IPS-18a (cell line): Measurements from ENCODE around the gene WDR18.

ENCODE experiments used
- H3K27ac ChIP-seq: one replicate; pipeline ENCODE4 v1.5.1; 2013; ENCODE audit warnings: low read length
- H3K27me3 ChIP-seq: one replicate; pipeline ENCODE4 v1.6.1; 2013; ENCODE audit warnings: mild to moderate bottlenecking, low read length; ENCODE audit not compliant: control insufficient read depth, insufficient read depth
- H3K36me3 ChIP-seq: one replicate; pipeline ENCODE4 v1.6.1; 2013; ENCODE audit warnings: low read depth, low read length; ENCODE audit not compliant: control insufficient read depth
- H3K4me1 ChIP-seq: one replicate; pipeline ENCODE4 v1.6.1; 2013; ENCODE audit warnings: low read depth, low read length; ENCODE audit not compliant: control insufficient read depth
- H3K4me3 ChIP-seq: one replicate; pipeline ENCODE4 v1.5.1; 2013; ENCODE audit warnings: low read length
- H3K9ac ChIP-seq: one replicate; pipeline ENCODE4 v1.6.1; 2013; ENCODE audit warnings: mild to moderate bottlenecking, low read length, moderate library complexity
- H3K9me3 ChIP-seq: one replicate; pipeline ENCODE4 v1.6.1; 2013; ENCODE audit warnings: low read depth, low read length; ENCODE audit not compliant: control insufficient read depth

Gene WDR18

GRCh38 chr19:1000095-1000494 lies 15.9 kb downstream of the WDR18 start, which contains the start of gene GRIN3B:
Gene GRIN3B (plus strand): TSS chr19:1000419. CDS start chr19:1000438, 19 bp downstream.
- Histone ChIP-seq H3K4me3 (peak within 1 kb of the TSS; percentile 17), H3K9me3 (no peaks in the 10 kb centered on the region), H3K4me1 (no peaks in the 10 kb centered on the region), H3K9ac (no peak within 1 kb of the TSS), H3K27ac (no peak within 1 kb of the TSS), H3K36me3 (no peaks in the 10 kb centered on the region), H3K27me3 (peaks cover 54% of the 10 kb centered on the region)

GRCh38 chr19:1000591-1001537 lies 16.7 kb downstream of the WDR18 start:
- H3K27ac ChIP-seq, result no peak overlapping the region
- H3K4me3 ChIP-seq, result peak overlapping the region; percentile 17
- no peak overlapping the region for H3K9ac ChIP-seq
- H3K36me3 ChIP-seq, result no peaks in the 10 kb centered on the region
- peaks cover 49% of the 10 kb centered on the region for H3K27me3 ChIP-seq
- no peaks in the 10 kb centered on the region for H3K9me3 ChIP-seq
- H3K4me1 ChIP-seq, result no peaks in the 10 kb centered on the region

GRCh38 chr19:1001538-1002166 lies 17.5 kb downstream of the WDR18 start:
- Histone ChIP-seq H3K27me3 (peaks cover 41% of the 10 kb centered on the region), H3K4me3 (no peak overlapping the region), H3K9me3 (no peaks in the 10 kb centered on the region), H3K36me3 (no peaks in the 10 kb centered on the region), H3K27ac (no peak overlapping the region), H3K9ac (no peak overlapping the region), H3K4me1 (no peaks in the 10 kb centered on the region)

- Histone ChIP-seq H3K27ac (no peak overlapping the region), H3K9ac (no peak overlapping the region), H3K27me3 (peaks cover 32% of the 10 kb centered on the region), H3K4me3 (no peak overlapping the region), H3K36me3 (no peaks in the 10 kb centered on the region), H3K9me3 (no peaks in the 10 kb centered on the region), H3K4me1 (no peaks in the 10 kb centered on the region)
These were observed 18.5 kb downstream of the WDR18 start for GRCh38 chr19:1002600-1002999.

GRCh38 chr19:1003283-1003682 lies 19.1 kb downstream of the WDR18 start:
- Histone ChIP-seq H3K9me3 (no peaks in the 10 kb centered on the region), H3K27ac (no peak overlapping the region), H3K27me3 (peaks cover 25% of the 10 kb centered on the region), H3K36me3 (no peaks in the 10 kb centered on the region), H3K4me1 (no peaks in the 10 kb centered on the region), H3K9ac (no peak overlapping the region), H3K4me3 (no peak overlapping the region)

- no peak overlapping the region for H3K9ac ChIP-seq
These were observed 20.2 kb downstream of the WDR18 start for GRCh38 chr19:1004204-1004802.

GRCh38 chr19:1004803-1005664 lies 20.9 kb downstream of the WDR18 start:
- no peak overlapping the region for H3K4me3 ChIP-seq
- H3K9me3 ChIP-seq, result no peaks in the 10 kb centered on the region
- H3K4me1 ChIP-seq, result no peaks in the 10 kb centered on the region
- no peak overlapping the region for H3K9ac ChIP-seq
- peaks cover 3% of the 10 kb centered on the region for H3K36me3 ChIP-seq
- H3K27me3 ChIP-seq, result peaks cover 12% of the 10 kb centered on the region
- H3K27ac ChIP-seq, result no peak overlapping the region

More at GRCh38 chr19:1004204-1004802, 20.2 kb downstream of the WDR18 start:
- H3K9me3 ChIP-seq, result no peaks in the 10 kb centered on the region
- no peak overlapping the region for H3K27ac ChIP-seq
- H3K27me3 ChIP-seq, result peaks cover 15% of the 10 kb centered on the region
- H3K36me3 ChIP-seq, result no peaks in the 10 kb centered on the region
- no peaks in the 10 kb centered on the region for H3K4me1 ChIP-seq
- no peak overlapping the region for H3K4me3 ChIP-seq

- Histone ChIP-seq H3K36me3 (peaks cover 3% of the 10 kb centered on the region), H3K9ac (no peak overlapping the region), H3K27me3 (no peaks in the 10 kb centered on the region), H3K9me3 (no peaks in the 10 kb centered on the region), H3K4me1 (no peaks in the 10 kb centered on the region), H3K4me3 (no peak overlapping the region), H3K27ac (no peak overlapping the region)
These were observed 22.7 kb downstream of the WDR18 start for GRCh38 chr19:1006711-1007398.

- no peaks in the 10 kb centered on the region for H3K9me3 ChIP-seq
- H3K4me1 ChIP-seq, result no peaks in the 10 kb centered on the region
- H3K27ac ChIP-seq, result no peak overlapping the region
- H3K9ac ChIP-seq, result no peak overlapping the region
- no peaks in the 10 kb centered on the region for H3K27me3 ChIP-seq
- no peak overlapping the region for H3K4me3 ChIP-seq
- peaks cover 3% of the 10 kb centered on the region for H3K36me3 ChIP-seq
These were observed 23.5 kb downstream of the WDR18 start for GRCh38 chr19:1007399-1008251.
